GM20000 (cell line): ENCODE measurements around the gene CRY2.
A peak's percentile ranks its signal among the peaks of the same experiment; 100 is the strongest.
"Not testable (repeated sequence)": the region's sequence is repeated elsewhere in the genome, so short reads cannot be mapped to it uniquely, and the experiment has no call there.

Experiments
- DNase-seq: peaks from one replicate; pipeline ENCODE4 v3.0.0; 2012; ENCODE audit warnings: low spot score
- CTCF ChIP-seq: IDR thresholded peaks from 2 replicates; pipeline ENCODE4 v1.5.1; 2012; ENCODE audit warnings: mild to moderate bottlenecking, control low read depth; ENCODE audit errors: extremely low read depth, missing control alignments

The CRY2 gene

GRCh38 chr11:45899086-45899447, 51.8 kb downstream of the CRY2 start:
- DNase-seq = no peak
- TF ChIP-seq CTCF = no peak

- peak; percentile 90 for DNase-seq
- no peak for TF ChIP-seq CTCF
Observed at GRCh38 chr11:45899448-45900174, 52.3 kb downstream of the CRY2 start.

GRCh38 chr11:45900175-45900800, 53.0 kb downstream of the CRY2 start:
- not testable (repeated sequence) for DNase-seq

GRCh38 chr11:45900916-45901617, 53.8 kb downstream of the CRY2 start:
- DNase-seq = no peak
- TF ChIP-seq CTCF = no peak

- DNase-seq = no peak
- TF ChIP-seq CTCF = no peak
Observed at GRCh38 chr11:45901626-45902025, 54.4 kb downstream of the CRY2 start.

GRCh38 chr11:45902452-45903380, 55.4 kb downstream of the CRY2 start:
- DNase-seq = no peak
- no peak for TF ChIP-seq CTCF

GRCh38 chr11:45904309-45904915, 57.1 kb downstream of the CRY2 start:
- TF ChIP-seq CTCF = no peak
- DNase-seq = no peak
